Peyer's patch (tissue), 4 donors: ENCODE results near the gene TRABD2A.

Experiments used
- POLR2A ChIP-seq, 2 donors: fragments of 450-650 bp; IDR thresholded peaks; one replicate each; pipeline ENCODE4 v1.5.1; 2017; ENCODE audit warnings: antibody characterized with exemption in 2 of 2, mild to moderate bottlenecking in 2 of 2, moderate library complexity in 2 of 2
- TF ChIP-seq, protein P1 (sequence below), 6 experiments: fragments of 450-650 bp in 4 of 6; fragments of 200-600 bp in 2 of 6; sonication (generic) in 1 of 6; IDR thresholded peaks; one replicate each; pipeline ENCODE4 v1.5.1; 2017 to 2019; ENCODE audit warnings: antibody characterized with exemption in 6 of 6, mild to moderate bottlenecking in 3 of 6, moderate library complexity in 1 of 6

DNA sequence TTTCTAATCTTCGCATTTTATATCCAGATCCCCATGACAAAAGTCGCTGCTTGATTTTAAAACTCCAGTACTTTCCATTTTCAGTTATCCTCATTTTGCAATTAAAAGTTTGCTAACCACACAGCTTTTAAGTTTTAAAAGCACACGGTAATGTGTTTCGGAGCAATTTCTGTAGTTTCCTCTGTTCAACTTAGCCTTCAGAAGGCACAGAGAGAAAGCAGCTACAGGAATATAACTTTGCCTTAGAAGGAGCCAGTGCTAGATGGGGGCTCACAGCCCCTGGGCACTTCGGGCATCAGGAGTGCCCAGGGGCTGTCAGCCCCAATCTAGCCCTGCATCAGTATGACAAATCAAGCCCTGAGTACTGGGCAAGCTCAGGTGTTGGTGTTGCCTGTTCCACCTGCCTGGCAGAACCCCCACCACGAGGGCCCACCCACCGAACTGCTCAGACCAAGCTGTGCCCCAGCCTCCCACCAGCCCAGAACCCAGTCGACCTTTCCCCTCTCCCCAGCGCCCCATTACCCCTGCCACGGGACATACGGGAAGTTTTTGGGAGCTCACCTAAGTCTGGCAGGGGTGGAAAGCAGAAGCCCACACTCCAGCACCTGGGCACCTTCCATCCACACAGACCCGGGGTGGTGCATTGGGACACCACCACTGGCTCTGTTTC lies 47.3 kb downstream of the TRABD2A start:
- TF ChIP-seq, protein P1, sequence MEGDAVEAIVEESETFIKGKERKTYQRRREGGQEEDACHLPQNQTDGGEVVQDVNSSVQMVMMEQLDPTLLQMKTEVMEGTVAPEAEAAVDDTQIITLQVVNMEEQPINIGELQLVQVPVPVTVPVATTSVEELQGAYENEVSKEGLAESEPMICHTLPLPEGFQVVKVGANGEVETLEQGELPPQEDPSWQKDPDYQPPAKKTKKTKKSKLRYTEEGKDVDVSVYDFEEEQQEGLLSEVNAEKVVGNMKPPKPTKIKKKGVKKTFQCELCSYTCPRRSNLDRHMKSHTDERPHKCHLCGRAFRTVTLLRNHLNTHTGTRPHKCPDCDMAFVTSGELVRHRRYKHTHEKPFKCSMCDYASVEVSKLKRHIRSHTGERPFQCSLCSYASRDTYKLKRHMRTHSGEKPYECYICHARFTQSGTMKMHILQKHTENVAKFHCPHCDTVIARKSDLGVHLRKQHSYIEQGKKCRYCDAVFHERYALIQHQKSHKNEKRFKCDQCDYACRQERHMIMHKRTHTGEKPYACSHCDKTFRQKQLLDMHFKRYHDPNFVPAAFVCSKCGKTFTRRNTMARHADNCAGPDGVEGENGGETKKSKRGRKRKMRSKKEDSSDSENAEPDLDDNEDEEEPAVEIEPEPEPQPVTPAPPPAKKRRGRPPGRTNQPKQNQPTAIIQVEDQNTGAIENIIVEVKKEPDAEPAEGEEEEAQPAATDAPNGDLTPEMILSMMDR (IDR thresholded peaks at IDR 0.05), result no peak
- no peak for TF ChIP-seq POLR2A (IDR thresholded peaks at IDR 0.05)
